K562 treated with DMSO at 1 percent for 24 hours (cell line): ENCODE data around the gene LYG1. TPM values are rescaled to one million over a fixed set of nuclear protein-coding genes. Genes with fewer than 3 reads are reported as not detected.

Source experiments
- total RNA-seq: library from RNA; unstranded; fragments of 300-600 nt; gene quantifications from 2 replicates; pipeline ENCODE4 v1.2.3, GENCODE V29; 2022; ENCODE audit warnings: low read depth; ENCODE audit not compliant: insufficient read depth

LYG1 gene
- 0.92 and 1.4 TPM in 2 replicates for total RNA-seq

DNA sequence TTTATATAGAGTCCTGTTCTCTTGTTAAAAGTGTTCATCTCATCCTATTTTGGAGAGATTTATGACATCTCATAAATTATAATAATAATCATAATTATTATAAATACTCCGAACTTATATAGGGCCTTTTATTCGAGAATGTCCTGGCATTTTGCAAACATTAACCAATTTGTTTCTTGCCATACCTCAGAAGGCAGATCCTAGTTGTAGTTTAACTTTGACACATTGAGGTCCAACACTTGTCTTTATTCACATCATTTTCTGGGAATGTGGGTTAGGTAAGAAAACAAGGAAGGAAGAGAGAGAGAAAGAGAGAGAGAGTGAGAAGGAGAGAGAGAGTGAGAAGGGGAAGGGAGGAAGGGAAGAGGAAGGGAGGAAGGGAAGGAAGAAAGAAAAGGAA is at the start of gene LYG1:
TSS of gene LYG1 (minus strand) at position 101 of the 400 bp plus-strand sequence. CDS start 5,527 bp downstream, outside the sequence.

DNA sequence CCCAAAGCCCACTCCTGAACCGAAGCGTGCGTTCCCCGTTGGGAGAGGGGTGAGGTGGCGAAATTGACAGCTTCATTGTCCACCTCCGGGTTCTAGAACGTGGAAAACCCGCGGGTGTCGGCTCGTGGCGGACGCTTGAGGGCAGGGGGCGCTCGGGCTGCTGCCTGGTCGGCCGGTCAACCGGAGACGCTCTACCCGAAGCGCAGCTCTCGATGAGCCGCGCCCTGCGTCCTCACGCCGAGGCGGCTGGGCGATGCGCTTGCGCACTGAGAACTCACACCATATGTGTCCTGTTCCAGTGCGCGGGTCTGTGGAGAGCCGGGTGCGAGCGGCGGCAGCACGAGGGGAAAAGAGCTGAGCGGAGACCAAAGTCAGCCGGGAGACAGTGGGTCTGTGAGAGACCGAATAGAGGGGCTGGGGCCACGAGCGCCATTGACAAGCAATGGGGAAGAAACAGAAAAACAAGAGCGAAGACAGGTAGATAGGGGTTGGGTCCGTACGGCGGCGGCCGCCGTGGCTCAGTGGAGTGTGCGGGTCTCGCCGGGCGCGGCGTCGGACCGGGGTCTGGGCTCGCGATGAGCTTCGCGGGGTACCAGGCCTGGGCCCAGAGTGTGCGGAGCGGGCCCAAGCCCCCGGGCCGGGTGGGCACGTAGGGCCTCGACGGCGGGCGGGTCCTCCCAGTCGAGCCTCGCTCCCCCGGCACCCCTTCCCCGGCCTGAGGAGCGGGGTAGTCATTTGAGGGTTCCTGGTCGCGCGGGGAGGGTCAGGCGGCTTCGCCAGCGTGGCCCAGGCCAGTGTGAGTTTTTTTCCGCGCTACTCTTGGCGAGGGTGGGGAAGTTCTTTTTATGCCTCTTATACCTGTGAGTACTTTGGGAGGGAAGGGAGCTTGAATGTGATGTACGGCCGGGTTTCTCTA is 36.4 kb upstream of the LYG1 start, which contains the start of gene EIF5B:
TSS of gene EIF5B (plus strand) at position 277 of the 916 bp plus-strand sequence. CDS start at position 443, 166 bp downstream.

DNA sequence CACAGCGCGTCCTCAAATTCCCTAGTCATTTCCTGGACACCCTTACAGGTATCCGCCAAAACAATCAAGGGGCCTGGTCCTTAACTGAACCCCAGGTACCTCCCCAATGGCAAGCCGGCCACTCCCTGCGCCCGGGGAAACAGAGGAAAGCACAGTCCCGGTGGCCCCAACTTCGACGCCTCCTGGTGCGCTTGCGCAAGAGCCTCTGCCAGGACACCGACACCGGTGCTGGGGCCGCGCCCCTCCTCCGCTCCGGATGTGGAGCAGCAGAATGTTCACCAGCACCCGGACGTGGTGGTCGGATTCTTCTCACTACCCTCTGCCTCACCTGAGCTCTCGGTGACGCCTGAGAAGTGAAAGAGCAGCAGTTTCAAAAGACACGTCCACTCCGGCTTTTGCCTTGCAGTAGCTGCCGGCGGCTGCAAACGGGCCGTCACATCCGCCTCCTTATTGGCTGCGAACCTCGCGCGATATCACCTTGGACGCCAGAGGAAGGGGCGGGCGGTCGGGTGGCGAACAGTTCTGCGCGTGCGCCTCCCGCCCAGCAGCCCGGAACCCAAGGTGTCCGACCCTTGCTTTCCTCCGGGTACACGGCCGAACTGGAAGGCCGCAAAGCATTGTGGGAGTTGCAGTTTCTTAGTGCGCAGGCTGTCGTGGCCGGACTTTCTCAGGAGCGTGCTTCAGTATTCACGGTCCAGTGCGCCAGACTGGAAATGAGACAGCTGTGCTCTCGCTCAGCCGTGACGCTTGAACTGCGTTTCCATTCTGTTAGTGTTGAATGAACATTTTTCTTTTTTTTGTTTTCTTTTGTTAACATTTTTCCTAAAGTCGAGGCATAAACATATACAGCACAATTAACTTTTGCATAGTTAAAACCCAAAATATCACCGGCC is 35.2 kb upstream of the LYG1 start, which contains the start of gene TXNDC9:
TSS of gene TXNDC9 (minus strand) at position 423 of the 893 bp plus-strand sequence. CDS start 3,123 bp downstream, outside the sequence.

DNA sequence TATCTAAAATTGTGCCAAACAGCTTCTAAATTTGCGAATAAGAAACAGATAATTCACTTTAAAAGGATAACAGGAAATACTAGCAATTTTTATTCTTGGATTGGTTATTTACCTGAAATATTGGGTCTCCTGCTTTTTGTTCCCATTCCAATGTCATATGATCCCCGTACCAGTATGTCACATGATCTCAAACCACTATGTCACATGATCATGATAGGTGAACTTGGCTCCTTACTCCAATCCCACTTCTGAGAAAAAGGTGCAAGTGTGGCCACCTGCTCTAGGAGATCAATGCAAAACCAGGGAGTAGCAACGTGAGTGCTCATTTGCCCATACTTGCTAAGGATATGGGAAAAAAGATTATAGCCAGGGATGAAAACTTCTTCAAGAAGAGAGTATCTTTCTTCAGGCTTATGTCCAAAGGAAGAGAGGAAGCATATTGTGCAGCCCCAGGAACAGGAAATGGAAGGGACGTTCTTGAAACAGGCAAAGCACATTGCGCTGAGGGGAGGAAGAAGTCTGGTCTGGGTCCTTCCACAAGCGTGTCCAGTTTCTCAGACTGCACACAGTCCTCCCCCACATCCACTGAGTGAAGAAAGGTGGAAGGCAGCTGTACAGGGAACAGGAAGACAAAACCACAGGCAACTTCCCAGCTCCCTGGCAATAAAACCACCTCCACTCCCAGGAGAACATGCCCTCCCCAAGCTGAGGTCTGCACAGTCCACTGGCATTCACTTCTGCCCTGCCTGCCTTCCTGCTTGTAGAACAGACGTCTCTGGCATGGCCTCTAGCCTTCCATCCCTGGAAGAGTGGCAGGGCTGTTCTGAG is 45.3 kb downstream of the LYG1 start, which contains the start of gene LYG2:
TSS of gene LYG2 (minus strand) at position 176 of the 828 bp plus-strand sequence. CDS start 1,406 bp downstream, outside the sequence.

Other genes starting within 250 kb of the LYG1 start
- gene C2orf15, start 159.5 kb downstream of the LYG1 start, total RNA-seq: 0.51 TPM in 1 of 2 replicates, not detected in the other
- 1.3 and 1.8 TPM in 2 replicates for gene TSGA10, start 146.3 kb downstream of the LYG1 start, total RNA-seq
- gene LIPT1, start 146.2 kb downstream of the LYG1 start, total RNA-seq: 2.6 and 4.6 TPM in 2 replicates
- 20.9 and 28.5 TPM in 2 replicates for gene MITD1, start 120.1 kb downstream of the LYG1 start, total RNA-seq
- 26.2 and 26.8 TPM in 2 replicates for gene MRPL30, start 120.0 kb downstream of the LYG1 start, total RNA-seq
- 3.2 and 3.3 TPM in 2 replicates for gene LYG2, start 45.5 kb downstream of the LYG1 start, total RNA-seq
- 17.3 and 22.6 TPM in 2 replicates for gene TXNDC9, start 35.1 kb upstream of the LYG1 start, total RNA-seq
- 29.0 and 31.5 TPM in 2 replicates for gene EIF5B, start 36.2 kb upstream of the LYG1 start, total RNA-seq
- 11.7 and 14.0 TPM in 2 replicates for gene REV1, start 188.8 kb upstream of the LYG1 start, total RNA-seq